Breast epithelium (tissue), 3 donors: Measurements from ENCODE around the gene TNC.

ENCODE experiments used
- CTCF ChIP-seq, 3 donors: fragments of 450-650 bp; IDR thresholded peaks; one replicate each; pipeline ENCODE4 v1.5.1; 2016 to 2017; ENCODE audit warnings: antibody characterized with exemption in 3 of 3, mild to moderate bottlenecking in 3 of 3, moderate library complexity in 3 of 3
- POLR2AphosphoS5 ChIP-seq, 3 donors: sonication (generic); formaldehyde crosslinking; IDR thresholded peaks; one replicate each; pipeline ENCODE4 v1.6.1; 2017; ENCODE audit warnings: antibody characterized with exemption in 3 of 3

DNA sequence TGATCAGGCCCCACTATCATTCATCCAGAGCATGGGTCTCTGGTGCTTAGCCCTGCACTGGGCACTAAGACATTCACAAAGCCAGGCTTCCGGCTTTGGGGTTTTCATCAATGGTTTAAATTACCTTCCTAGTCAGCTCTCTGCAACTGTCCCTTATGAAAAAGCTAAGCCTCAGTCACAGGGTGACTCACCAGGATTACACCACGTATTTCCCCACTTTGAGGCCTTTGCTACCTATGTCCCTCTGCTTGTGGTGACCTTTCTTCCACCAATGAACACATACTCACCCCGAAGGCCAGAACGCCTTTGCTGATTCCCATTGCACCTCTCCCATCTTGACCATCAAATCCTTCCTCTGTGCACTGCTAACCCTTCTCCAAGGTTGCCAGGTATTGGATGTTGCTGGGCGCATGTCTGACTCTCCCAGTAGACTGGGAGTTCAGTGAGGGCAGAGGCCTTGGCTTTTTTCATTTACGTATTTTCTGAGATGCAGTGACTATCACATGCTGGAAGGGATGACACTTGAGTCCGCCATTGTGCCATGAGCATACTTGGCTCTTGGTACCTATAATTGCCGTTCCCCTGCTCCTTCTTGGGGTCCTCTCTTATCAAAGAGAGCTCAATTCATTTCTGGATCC lies 128.9 kb downstream of the TNC start:
- no peak for TF ChIP-seq POLR2AphosphoS5 (IDR thresholded peaks at IDR 0.05)
- no peak for TF ChIP-seq CTCF (IDR thresholded peaks at IDR 0.05)
